ENCODE measurements around the gene DAPL1. TPM values are rescaled to one million over a fixed set of nuclear protein-coding genes. Genes with fewer than 3 reads are reported as not detected.

Gene DAPL1
- total and polyA plus RNA-seq, 4 donors: 0.17 TPM; not detected in 3

DNA sequence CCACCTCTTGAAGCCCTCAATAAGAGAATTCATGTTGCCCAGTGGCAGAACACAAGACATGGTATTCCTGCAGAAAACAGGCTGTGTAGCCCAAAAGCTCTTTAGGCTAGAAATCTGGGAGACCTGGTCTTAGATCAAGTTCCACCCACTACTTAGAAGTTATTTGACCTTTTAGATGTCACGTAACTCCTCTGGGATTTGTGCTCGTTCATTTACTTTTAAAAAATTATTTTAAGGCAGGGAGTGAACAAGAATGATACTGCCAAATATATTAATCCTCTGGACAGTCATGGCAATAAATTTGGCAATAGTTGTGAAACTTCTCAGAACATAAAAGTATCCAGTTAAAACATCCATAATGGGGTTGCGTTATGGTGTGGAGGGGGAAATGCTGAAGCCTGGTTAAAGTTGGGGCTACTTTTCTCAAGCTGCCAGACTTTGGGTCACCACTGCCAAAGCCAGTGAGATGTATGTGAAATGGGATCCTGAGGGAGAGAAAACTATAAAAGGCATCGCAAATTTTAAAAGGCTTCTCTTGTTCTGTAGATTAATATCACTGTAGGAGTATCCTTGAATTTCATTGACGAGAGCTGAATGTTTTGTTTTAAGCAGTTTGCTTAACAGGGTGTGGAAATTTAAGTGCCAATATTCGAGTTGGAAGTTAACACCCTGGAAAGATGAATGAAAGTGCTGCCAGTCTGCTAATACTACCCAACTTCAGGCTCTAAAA, 15.8 kb downstream of the DAPL1 start:
- Histone ChIP-seq H3K36me3 (ENCODE audit: control insufficient read depth in 4 of 4, insufficient read depth in 4 of 4, low read length in 4 of 4) (no peaks in the 10 kb centered on the region), H3K27me3 (ENCODE audit: control insufficient read depth in 3 of 3, insufficient read depth in 3 of 3, low read length in 2 of 3) (no peaks in the 10 kb centered on the region), H3K4me1 (ENCODE audit: control insufficient read depth in 5 of 5, insufficient read depth in 5 of 5, low read length in 5 of 5) (peaks cover 0 to 1% (median 0%) of the 10 kb centered on the region in 5 donors), H3K9ac (ENCODE audit: insufficient read depth in 1 of 2, low read length in 2 of 2) (no peak overlapping the region), H3K27ac (ENCODE audit: low read depth in 1 of 2, low read length in 1 of 2) (no peak overlapping the region), H3K4me3 (no peak overlapping the region), H3K9me3 (ENCODE audit: control insufficient read depth in 4 of 4, insufficient read depth in 3 of 4, low read length in 3 of 4) (no peaks in the 10 kb centered on the region)
- DNase-seq (no peak), ATAC-seq (ENCODE audit: insufficient read depth, low FRiP score) (no peak)
- TF ChIP-seq, protein P1, sequence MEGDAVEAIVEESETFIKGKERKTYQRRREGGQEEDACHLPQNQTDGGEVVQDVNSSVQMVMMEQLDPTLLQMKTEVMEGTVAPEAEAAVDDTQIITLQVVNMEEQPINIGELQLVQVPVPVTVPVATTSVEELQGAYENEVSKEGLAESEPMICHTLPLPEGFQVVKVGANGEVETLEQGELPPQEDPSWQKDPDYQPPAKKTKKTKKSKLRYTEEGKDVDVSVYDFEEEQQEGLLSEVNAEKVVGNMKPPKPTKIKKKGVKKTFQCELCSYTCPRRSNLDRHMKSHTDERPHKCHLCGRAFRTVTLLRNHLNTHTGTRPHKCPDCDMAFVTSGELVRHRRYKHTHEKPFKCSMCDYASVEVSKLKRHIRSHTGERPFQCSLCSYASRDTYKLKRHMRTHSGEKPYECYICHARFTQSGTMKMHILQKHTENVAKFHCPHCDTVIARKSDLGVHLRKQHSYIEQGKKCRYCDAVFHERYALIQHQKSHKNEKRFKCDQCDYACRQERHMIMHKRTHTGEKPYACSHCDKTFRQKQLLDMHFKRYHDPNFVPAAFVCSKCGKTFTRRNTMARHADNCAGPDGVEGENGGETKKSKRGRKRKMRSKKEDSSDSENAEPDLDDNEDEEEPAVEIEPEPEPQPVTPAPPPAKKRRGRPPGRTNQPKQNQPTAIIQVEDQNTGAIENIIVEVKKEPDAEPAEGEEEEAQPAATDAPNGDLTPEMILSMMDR (IDR thresholded peaks at IDR 0.05; ENCODE audit: control extremely low read depth, extremely low read depth): no peak
- 56 to 78% methylated on average over 6 of the region's 6 CpGs for WGBS, 2 donors

DNA sequence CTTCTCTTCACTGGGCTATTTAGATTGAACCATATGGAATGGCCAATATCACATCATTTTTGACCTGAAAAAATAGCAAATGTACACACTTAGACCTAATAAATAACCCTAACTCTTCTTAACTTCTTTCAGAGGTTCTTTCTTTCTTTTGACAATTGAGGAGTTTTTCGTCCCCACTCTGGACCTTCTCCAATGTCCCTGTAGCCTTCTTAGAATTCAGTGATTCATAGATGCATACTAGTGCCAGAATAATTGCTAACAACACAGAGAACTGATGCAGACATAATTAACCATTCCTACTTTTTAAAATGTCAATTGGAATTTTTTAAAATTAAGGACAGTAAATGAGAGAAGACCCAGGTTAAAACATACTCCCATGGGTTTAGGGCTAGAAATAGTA, 20.0 kb downstream of the DAPL1 start:
- DNase-seq (no peak), ATAC-seq (ENCODE audit: insufficient read depth, low FRiP score) (no peak)
- Histone ChIP-seq H3K27ac (ENCODE audit: low read depth in 1 of 2, low read length in 1 of 2) (no peak overlapping the region), H3K4me1 (ENCODE audit: control insufficient read depth in 5 of 5, insufficient read depth in 5 of 5, low read length in 5 of 5) (no peaks in the 10 kb centered on the region), H3K9ac (ENCODE audit: insufficient read depth in 1 of 2, low read length in 2 of 2) (no peak overlapping the region), H3K27me3 (ENCODE audit: control insufficient read depth in 3 of 3, insufficient read depth in 3 of 3, low read length in 2 of 3) (no peaks in the 10 kb centered on the region), H3K4me3 (no peak overlapping the region), H3K36me3 (ENCODE audit: control insufficient read depth in 4 of 4, insufficient read depth in 4 of 4, low read length in 4 of 4) (no peaks in the 10 kb centered on the region), H3K9me3 (ENCODE audit: control insufficient read depth in 4 of 4, insufficient read depth in 3 of 4, low read length in 3 of 4) (no peaks in the 10 kb centered on the region)
- 91 to 97% methylated on average over 1 of the region's 1 CpG for WGBS, 2 donors
- TF ChIP-seq, protein P1 (IDR thresholded peaks at IDR 0.05; ENCODE audit: control extremely low read depth, extremely low read depth): no peak

DNA sequence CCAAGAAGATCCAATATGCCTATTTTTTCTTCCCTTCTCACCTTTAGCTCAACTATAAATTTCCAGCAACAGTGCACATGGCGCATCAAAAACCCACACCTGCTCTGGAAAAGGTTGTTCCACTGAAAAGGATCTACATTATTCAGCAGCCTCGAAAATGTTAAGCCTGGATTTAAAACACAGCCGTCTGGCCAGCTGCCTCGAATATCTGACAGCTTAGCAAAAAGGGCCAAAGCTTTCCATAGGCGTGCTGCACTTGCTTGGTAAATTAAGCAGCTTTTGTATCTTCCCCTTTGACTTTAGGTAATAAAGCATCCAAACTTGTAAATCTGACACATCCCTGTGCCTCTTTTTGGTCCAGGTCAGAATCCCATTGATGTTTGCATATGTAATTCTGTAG, 20.5 kb downstream of the DAPL1 start:
- TF ChIP-seq, protein P1 (IDR thresholded peaks at IDR 0.05; ENCODE audit: control extremely low read depth, extremely low read depth): no peak
- no peak for ATAC-seq (ENCODE audit: insufficient read depth, low FRiP score)
- Histone ChIP-seq H3K36me3 (ENCODE audit: control insufficient read depth in 4 of 4, insufficient read depth in 4 of 4, low read length in 4 of 4) (no peaks in the 10 kb centered on the region), H3K27me3 (ENCODE audit: control insufficient read depth in 3 of 3, insufficient read depth in 3 of 3, low read length in 2 of 3) (no peaks in the 10 kb centered on the region), H3K4me1 (ENCODE audit: control insufficient read depth in 5 of 5, insufficient read depth in 5 of 5, low read length in 5 of 5) (no peaks in the 10 kb centered on the region), H3K4me3 (no peak overlapping the region), H3K27ac (ENCODE audit: low read depth in 1 of 2, low read length in 1 of 2) (no peak overlapping the region), H3K9me3 (ENCODE audit: control insufficient read depth in 4 of 4, insufficient read depth in 3 of 4, low read length in 3 of 4) (no peaks in the 10 kb centered on the region), H3K9ac (ENCODE audit: insufficient read depth in 1 of 2, low read length in 2 of 2) (no peak overlapping the region)
- WGBS, 2 donors: 86 to 88% methylated on average over 5 of the region's 5 CpGs
- peak in 1 of 3 donors; percentile 38 for DNase-seq

DNA sequence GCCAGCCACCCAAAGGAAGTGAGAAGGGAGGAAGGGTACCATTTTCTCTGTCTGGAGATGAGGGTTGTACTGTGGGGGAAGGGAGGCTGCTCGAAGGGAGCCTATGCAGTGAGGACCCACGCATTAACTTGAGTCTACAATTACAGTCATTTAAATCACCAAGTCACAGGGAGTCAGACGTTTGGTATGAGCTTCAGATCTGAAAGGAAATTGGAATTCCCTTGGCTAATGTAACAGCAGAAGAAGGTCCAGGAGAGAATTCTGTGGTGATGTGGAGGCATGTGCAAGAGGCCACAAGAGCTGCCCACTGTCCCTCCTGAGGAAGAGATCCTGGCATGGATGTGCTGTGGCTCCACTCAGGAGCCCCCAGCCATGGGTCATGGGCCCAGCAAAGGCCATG, 22.5 kb downstream of the DAPL1 start:
- no peak overlapping the region for H3K27ac ChIP-seq (ENCODE audit: low read depth in 1 of 2, low read length in 1 of 2)
- 79 to 91% methylated on average over 3 of the region's 3 CpGs for WGBS, 2 donors
- H3K9me3 ChIP-seq (ENCODE audit: control insufficient read depth in 4 of 4, insufficient read depth in 3 of 4, low read length in 3 of 4): no peaks in the 10 kb centered on the region
- H3K36me3 ChIP-seq (ENCODE audit: control insufficient read depth in 4 of 4, insufficient read depth in 4 of 4, low read length in 4 of 4): no peaks in the 10 kb centered on the region
- H3K4me1 ChIP-seq (ENCODE audit: control insufficient read depth in 5 of 5, insufficient read depth in 5 of 5, low read length in 5 of 5): peaks cover 0 to 4% (median 0%) of the 10 kb centered on the region in 5 donors
- no peak overlapping the region for H3K4me3 ChIP-seq
- TF ChIP-seq, protein P1 (IDR thresholded peaks at IDR 0.05; ENCODE audit: control extremely low read depth, extremely low read depth): no peak
- ATAC-seq (ENCODE audit: insufficient read depth, low FRiP score) (no peak), DNase-seq (no peak)
- H3K27me3 ChIP-seq (ENCODE audit: control insufficient read depth in 3 of 3, insufficient read depth in 3 of 3, low read length in 2 of 3): no peaks in the 10 kb centered on the region
- H3K9ac ChIP-seq (ENCODE audit: insufficient read depth in 1 of 2, low read length in 2 of 2): no peak overlapping the region
